Sigmoid colon (tissue), 7 donors: ENCODE results near the gene IFNA7. TPM values are rescaled to one million over a fixed set of nuclear protein-coding genes. Genes with fewer than 3 reads are reported as not detected.
"Not testable (repeated sequence)": the region's sequence is repeated elsewhere in the genome, so short reads cannot be mapped to it uniquely, and the experiment has no call there.

ENCODE experiments used
- DNase-seq: peaks from one replicate; pipeline ENCODE4 v3.0.0-alpha.2; 2019
- H3K27ac ChIP-seq, 4 donors: fragments of 200-600 bp; sonication (generic); one replicate each; pipeline ENCODE4 v1.5.1; 2016 to 2019; ENCODE audit warnings: mild to moderate bottlenecking in 1 of 4
- H3K27me3 ChIP-seq, 3 donors: fragments of 200-600 bp; sonication (generic); one replicate each; pipeline ENCODE4 v1.5.1; 2019; ENCODE audit warnings: mild to moderate bottlenecking in 1 of 3
- H3K36me3 ChIP-seq, 4 donors: fragments of 200-600 bp; sonication (generic); one replicate each; pipeline ENCODE4 v1.5.1; 2016 to 2019
- H3K4me1 ChIP-seq, 4 donors: fragments of 200-600 bp; sonication (generic); one replicate each; pipeline ENCODE4 v1.5.1; 2017 to 2019
- H3K4me3 ChIP-seq, 4 donors: fragments of 200-600 bp; sonication (generic); one replicate each; pipeline ENCODE4 v1.5.1; 2017 to 2019; ENCODE audit warnings: mild to moderate bottlenecking in 2 of 4, moderate library complexity in 1 of 4
- H3K9me3 ChIP-seq, 4 donors: fragments of 200-600 bp in 3 of 4; sonication (generic) in 3 of 4; one replicate each; pipeline versions ENCODE4 v1.5.1 to v1.6.1; 2013 to 2019
- CTCF ChIP-seq, 4 experiments: fragments of 450-650 bp in 3 of 4; fragments of 200-600 bp in 1 of 4; IDR thresholded peaks; one replicate each; pipeline ENCODE4 v1.5.1; 2016 to 2019; ENCODE audit warnings: antibody characterized with exemption in 4 of 4, mild to moderate bottlenecking in 3 of 4, moderate library complexity in 2 of 4
- EP300 ChIP-seq, 4 donors: sonication (generic); formaldehyde crosslinking; IDR thresholded peaks; one replicate each; pipeline ENCODE4 v1.6.1; 2017; ENCODE audit warnings: antibody characterized with exemption in 4 of 4
- POLR2A ChIP-seq, 2 donors: fragments of 450-650 bp; IDR thresholded peaks; one replicate each; pipeline ENCODE4 v1.6.1; 2016; ENCODE audit warnings: antibody characterized with exemption in 2 of 2, mild to moderate bottlenecking in 2 of 2, moderate library complexity in 2 of 2
- POLR2AphosphoS5 ChIP-seq, 4 donors: sonication (generic); formaldehyde crosslinking; IDR thresholded peaks; one replicate each; pipeline ENCODE4 v1.6.1; 2017; ENCODE audit warnings: antibody characterized with exemption in 4 of 4
- WGBS, 2 donors: extraction: QIAGEN DNeasy Blood & Tissue Kit; methylation state at CpG; one replicate each; pipeline ENCODE4 v1.1.7; 2013; 5-methylcytosine and 5-hydroxymethylcytosine counted together
- intact Hi-C: fragments of 100-400 bp; cut with DNase I; formaldehyde crosslinking; loops from one replicate; pipeline ENCODE4 v1.15.1; 2023
- polyA plus RNA-seq, 3 donors: library from polyadenylated mRNA; stranded (reverse); fragments of 200-250 nt; gene quantifications; one replicate each; pipeline ENCODE4 v1.2.3, GENCODE V29; 2013
- total RNA-seq, 4 donors: library from RNA; depleted of rRNA; stranded (reverse); fragments of >200 nt; gene quantifications; one replicate each; pipeline ENCODE4 v1.1.0, GENCODE V29; 2016
- donor health status: healthy with polysubstance abuse.
- donor health status: Bipolar disorder and iron deficiency.
- donor health status: healthy.

IFNA7 gene
- not detected for total RNA-seq
- not detected for polyA plus RNA-seq

- 57 to 78% methylated on average over 4 of the region's 4 CpGs for WGBS, 2 donors
- DNase-seq, intact Hi-C loops, H3K27me3 ChIP-seq, H3K4me1 ChIP-seq, H3K27ac ChIP-seq, H3K9me3 ChIP-seq, H3K4me3 ChIP-seq, H3K36me3 ChIP-seq: not testable (repeated sequence)
These were observed at the start of gene IFNA7 for GRCh38 chr9:21202105-21202504. TSS of gene IFNA7 (minus strand) at chr9:21202205. CDS start at chr9:21202165, 40 bp downstream.

GRCh38 chr9:21251638-21252037, 49.6 kb upstream of the IFNA7 start:
- WGBS, 2 donors, result 38 to 72% methylated on average over 4 of the region's 4 CpGs
- Histone ChIP-seq H3K9me3 (no peaks in the 10 kb centered on the region), H3K36me3 (no peaks in the 10 kb centered on the region), H3K27ac (no peak overlapping the region), H3K4me1 (no peaks in the 10 kb centered on the region), H3K27me3 (no peaks in the 10 kb centered on the region), H3K4me3 (no peak overlapping the region)
- intact Hi-C loops, result no loop called here
- TF ChIP-seq POLR2A (IDR thresholded peaks at IDR 0.05) (no peak), POLR2AphosphoS5 (IDR thresholded peaks at IDR 0.05) (no peak), EP300 (IDR thresholded peaks at IDR 0.05) (no peak), CTCF (IDR thresholded peaks at IDR 0.05) (no peak)
- no peak for DNase-seq

GRCh38 chr9:21251190-21251589, 49.2 kb upstream of the IFNA7 start:
- intact Hi-C loops, result no loop called here
- WGBS, 2 donors, result 12 to 45% methylated on average over 1 of the region's 1 CpG

GRCh38 chr9:21244836-21245235, 42.8 kb upstream of the IFNA7 start:
- intact Hi-C loops, result no loop called here
- WGBS, 2 donors, result 44 to 61% methylated on average over 2 of the region's 2 CpGs
- H3K27ac ChIP-seq, result no peak overlapping the region
- no peaks in the 10 kb centered on the region for H3K36me3 ChIP-seq
- TF ChIP-seq POLR2AphosphoS5 (IDR thresholded peaks at IDR 0.05), result no peak
- TF ChIP-seq CTCF (IDR thresholded peaks at IDR 0.05), result no peak
- TF ChIP-seq EP300 (IDR thresholded peaks at IDR 0.05), result no peak
- H3K9me3 ChIP-seq, result no peaks in the 10 kb centered on the region
- no peaks in the 10 kb centered on the region for H3K27me3 ChIP-seq
- H3K4me1 ChIP-seq, result no peaks in the 10 kb centered on the region
- no peak for DNase-seq
- H3K4me3 ChIP-seq, result no peak overlapping the region

More at GRCh38 chr9:21251190-21251589, 49.2 kb upstream of the IFNA7 start:
- H3K27ac ChIP-seq, result no peak overlapping the region
- no peak for TF ChIP-seq CTCF (IDR thresholded peaks at IDR 0.05)
- TF ChIP-seq POLR2AphosphoS5 (IDR thresholded peaks at IDR 0.05), result no peak
- TF ChIP-seq EP300 (IDR thresholded peaks at IDR 0.05), result no peak
- TF ChIP-seq POLR2A (IDR thresholded peaks at IDR 0.05), result no peak
- no peak overlapping the region for H3K4me3 ChIP-seq
- no peaks in the 10 kb centered on the region for H3K4me1 ChIP-seq
- no peaks in the 10 kb centered on the region for H3K36me3 ChIP-seq
- no peaks in the 10 kb centered on the region for H3K27me3 ChIP-seq
- no peaks in the 10 kb centered on the region for H3K9me3 ChIP-seq
- DNase-seq, result no peak

- intact Hi-C loops, result loop anchor here (5.0 kb wide), 1 partner anchor 547 kb away; no protein-coding TSS in a partner anchor
- Histone ChIP-seq H3K27me3 (no peaks in the 10 kb centered on the region), H3K4me3 (no peak within 1 kb of the TSS), H3K27ac (no peak within 1 kb of the TSS), H3K36me3 (no peaks in the 10 kb centered on the region), H3K9me3 (no peaks in the 10 kb centered on the region), H3K4me1 (no peaks in the 10 kb centered on the region)
- DNase-seq, result no peak
- TF ChIP-seq CTCF (IDR thresholded peaks at IDR 0.05) (no peak), POLR2AphosphoS5 (IDR thresholded peaks at IDR 0.05) (no peak), POLR2A (IDR thresholded peaks at IDR 0.05) (no peak), EP300 (IDR thresholded peaks at IDR 0.05) (no peak)
- WGBS, 2 donors, result 73 to 77% methylated on average over 2 of the region's 2 CpGs
These were observed 37.9 kb upstream of the IFNA7 start, which contains the start of gene IFNA14 for GRCh38 chr9:21239911-21240310. TSS of gene IFNA14 (minus strand) at chr9:21240005. CDS start at chr9:21239935, 70 bp downstream.

GRCh38 chr9:21236360-21236714, 34.3 kb upstream of the IFNA7 start:
- 4 to 8% methylated on average over 1 of the region's 1 CpG for WGBS, 2 donors
- not testable (repeated sequence) for H3K27ac ChIP-seq, H3K9me3 ChIP-seq, H3K4me3 ChIP-seq, H3K4me1 ChIP-seq, H3K36me3 ChIP-seq, H3K27me3 ChIP-seq, DNase-seq
- intact Hi-C loops, result loop anchor here (5.0 kb wide), 1 partner anchor 551 kb away; no protein-coding TSS in a partner anchor
